HEK293 (cell line): Measurements from ENCODE around the gene DLK1.
A peak's percentile ranks its signal among the peaks of the same experiment; 100 is the strongest.

ENCODE experiments used
- CTCF ChIA-PET: fragments of 350-600 bp; formaldehyde crosslinking; extraction: SDS; loops from one replicate; lab custom pipeline; 2021; ENCODE audit warnings: antibody characterized with exemption; lab: Yijun Ruan, JAX
- POLR2A ChIA-PET: fragments of 300-600 bp; formaldehyde crosslinking; extraction: SDS; loops from one replicate; lab custom pipeline; 2020; ENCODE audit warnings: antibody characterized with exemption, inconsistent platforms; lab: Yijun Ruan, JAX
- H3K27ac ChIP-seq: fragments of 200-500 bp; sonication (Bioruptor generic); 2 replicates; pipeline ENCODE4 v1.5.1; 2014; ENCODE audit warnings: low read depth, low read length, control low read depth, inconsistent platforms; ENCODE audit errors: extremely low read depth
- H3K36me3 ChIP-seq, 2 experiments: fragments of 200-500 bp in 1 of 2; sonication (Bioruptor generic) in 1 of 2; 1 replicate in 1 of 2; 2 replicates in 1 of 2; pipeline ENCODE4 v1.5.1; 2014 to 2017; ENCODE audit warnings: inconsistent platforms in 2 of 2, low read length in 2 of 2; ENCODE audit not compliant: control insufficient read depth in 2 of 2, insufficient read depth in 1 of 2
- H3K4me1 ChIP-seq: fragments of 200-500 bp; sonication (Bioruptor generic); 2 replicates; pipeline ENCODE4 v1.5.1; 2014; ENCODE audit warnings: mild to moderate bottlenecking, low read length, inconsistent platforms; ENCODE audit not compliant: control insufficient read depth, insufficient read depth
- H3K4me3 ChIP-seq: 2 replicates; pipeline ENCODE4 v1.5.1; 2011; ENCODE audit warnings: low read depth, mild to moderate bottlenecking, control low read depth, low read length, moderate library complexity
- H3K9me3 ChIP-seq: fragments of 200-500 bp; sonication (Bioruptor generic); 2 replicates; pipeline ENCODE4 v1.5.1; 2014; ENCODE audit warnings: low read depth, low read length, inconsistent platforms; ENCODE audit not compliant: control insufficient read depth, insufficient read depth
- BCL11A ChIP-seq: fragments of 450-650 bp; formaldehyde crosslinking; IDR thresholded peaks from 2 replicates; pipeline ENCODE4 v1.5.1; 2016; ENCODE audit warnings: low read depth, missing biosample characterization, missing genetic modification characterization
- FEZF1 ChIP-seq: fragments of 450-650 bp; formaldehyde crosslinking; IDR thresholded peaks from 2 replicates; pipeline ENCODE4 v1.5.1; 2016; ENCODE audit warnings: missing biosample characterization, missing genetic modification characterization
- MZF1 ChIP-seq: fragments of 450-650 bp; formaldehyde crosslinking; IDR thresholded peaks from 2 replicates; pipeline ENCODE4 v1.5.1; 2017; ENCODE audit warnings: missing biosample characterization, missing genetic modification characterization, borderline replicate concordance
- YY1 ChIP-seq: fragments of 450-650 bp; formaldehyde crosslinking; IDR thresholded peaks from 2 replicates; pipeline ENCODE4 v1.5.1; 2018; ENCODE audit warnings: missing biosample characterization, missing genetic modification characterization
- YY2 ChIP-seq: fragments of 450-650 bp; formaldehyde crosslinking; IDR thresholded peaks from 2 replicates; pipeline ENCODE4 v1.5.1; 2016; ENCODE audit warnings: missing biosample characterization, missing genetic modification characterization
- ZBTB10 ChIP-seq: fragments of 450-650 bp; formaldehyde crosslinking; IDR thresholded peaks from 2 replicates; pipeline ENCODE4 v1.5.1; 2016; ENCODE audit warnings: missing biosample characterization, missing genetic modification characterization
- ZFP69B ChIP-seq: fragments of 450-650 bp; formaldehyde crosslinking; IDR thresholded peaks from 2 replicates; pipeline ENCODE4 v1.5.1; 2016; ENCODE audit warnings: missing biosample characterization, missing genetic modification characterization
- ZNF140 ChIP-seq: fragments of 450-650 bp; formaldehyde crosslinking; IDR thresholded peaks from 2 replicates; pipeline ENCODE4 v1.5.1; 2016; ENCODE audit warnings: missing biosample characterization, missing genetic modification characterization
- ZNF239 ChIP-seq: fragments of 450-650 bp; formaldehyde crosslinking; IDR thresholded peaks from 2 replicates; pipeline ENCODE4 v1.5.1; 2016; ENCODE audit warnings: missing biosample characterization, missing genetic modification characterization
- ZNF391 ChIP-seq: fragments of 450-650 bp; formaldehyde crosslinking; IDR thresholded peaks from 2 replicates; pipeline ENCODE4 v1.5.1; 2016; ENCODE audit warnings: low read depth, missing biosample characterization, missing genetic modification characterization, borderline replicate concordance
- ZNF394 ChIP-seq: fragments of 450-650 bp; formaldehyde crosslinking; IDR thresholded peaks from 2 replicates; pipeline ENCODE4 v1.5.1; 2016; ENCODE audit warnings: missing biosample characterization, missing genetic modification characterization, mild to moderate bottlenecking, moderate library complexity, borderline replicate concordance
- ZNF423 ChIP-seq: fragments of 450-650 bp; formaldehyde crosslinking; IDR thresholded peaks from 2 replicates; pipeline ENCODE4 v1.5.1; 2016; ENCODE audit warnings: missing biosample characterization, missing genetic modification characterization
- ZNF600 ChIP-seq: fragments of 450-650 bp; formaldehyde crosslinking; IDR thresholded peaks from 2 replicates; pipeline ENCODE4 v1.5.1; 2016; ENCODE audit warnings: missing biosample characterization, missing genetic modification characterization
- ZNF645 ChIP-seq: fragments of 450-650 bp; formaldehyde crosslinking; IDR thresholded peaks from 2 replicates; pipeline ENCODE4; 2016; ENCODE audit warnings: missing biosample characterization, missing genetic modification characterization
- ZNF658 ChIP-seq: fragments of 450-650 bp; formaldehyde crosslinking; IDR thresholded peaks from 2 replicates; pipeline ENCODE4; 2016; ENCODE audit warnings: missing biosample characterization, missing genetic modification characterization
- ZNF670 ChIP-seq: fragments of 450-650 bp; formaldehyde crosslinking; IDR thresholded peaks from 2 replicates; pipeline ENCODE4 v1.5.1; 2016; ENCODE audit warnings: missing biosample characterization, missing genetic modification characterization, low read depth
- ZNF776 ChIP-seq: fragments of 450-650 bp; formaldehyde crosslinking; IDR thresholded peaks from 2 replicates; pipeline ENCODE4 v1.5.0; 2017; ENCODE audit warnings: missing biosample characterization, missing genetic modification characterization, borderline replicate concordance
- ZNF843 ChIP-seq: fragments of 450-650 bp; formaldehyde crosslinking; IDR thresholded peaks from 2 replicates; pipeline ENCODE4 v1.5.1; 2016; ENCODE audit warnings: missing biosample characterization, missing genetic modification characterization

DLK1 gene

GRCh38 chr14:100728962-100729361, 2.3 kb downstream of the DLK1 start:
- H3K4me1 ChIP-seq: no peaks in the 10 kb centered on the region
- ChIA-PET CTCF (interaction anchor here (0.6 kb wide), 1 partner anchor 825 kb away, joined by 4 read pairs; no protein-coding TSS in a partner anchor), POLR2A (no interaction called here)
- no peak overlapping the region for H3K27ac ChIP-seq
- no peaks in the 10 kb centered on the region for H3K9me3 ChIP-seq
- H3K4me3 ChIP-seq: no peak overlapping the region
- no peaks in the 10 kb centered on the region for H3K36me3 ChIP-seq
- no peak for TF ChIP-seq ZNF391 (tag by site-specific recombination)

DNA sequence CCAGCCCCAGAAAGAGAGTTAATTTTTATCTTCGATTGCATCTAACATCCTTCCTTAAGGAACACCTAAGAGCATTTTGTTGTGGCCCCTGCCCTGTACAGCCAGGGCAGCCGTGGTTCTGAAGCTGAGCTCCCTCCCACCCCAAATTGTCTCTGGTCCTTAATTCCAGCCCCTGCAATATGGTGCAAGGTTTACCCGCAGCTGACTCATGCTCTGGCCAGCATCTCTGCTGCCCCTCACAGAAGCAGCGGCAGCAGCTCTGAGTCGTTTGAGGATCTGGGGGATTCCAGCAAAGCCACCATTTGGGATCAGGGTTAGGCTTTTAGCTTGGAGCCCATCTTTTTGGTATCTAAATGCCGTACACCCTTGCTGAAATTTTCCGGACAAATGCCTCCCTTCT, 3.3 kb downstream of the DLK1 start:
- H3K4me1 ChIP-seq: no peaks in the 10 kb centered on the region
- no peak overlapping the region for H3K4me3 ChIP-seq
- H3K36me3 ChIP-seq: no peaks in the 10 kb centered on the region
- H3K27ac ChIP-seq: no peak overlapping the region
- CTCF ChIA-PET: interaction anchor here (0.6 kb wide), 1 partner anchor 12 kb away, joined by 3 read pairs; no protein-coding TSS in a partner anchor
- POLR2A ChIA-PET: no interaction called here
- no peaks in the 10 kb centered on the region for H3K9me3 ChIP-seq
- TF ChIP-seq ZNF658 (tag by site-specific recombination) (no peak), ZNF843 (tag by site-specific recombination) (no peak), ZNF600 (tag by site-specific recombination) (0 out of 2 replicates have a peak, but pooled peaks have one; percentile 23), ZNF394 (tag by site-specific recombination) (no peak)

DNA sequence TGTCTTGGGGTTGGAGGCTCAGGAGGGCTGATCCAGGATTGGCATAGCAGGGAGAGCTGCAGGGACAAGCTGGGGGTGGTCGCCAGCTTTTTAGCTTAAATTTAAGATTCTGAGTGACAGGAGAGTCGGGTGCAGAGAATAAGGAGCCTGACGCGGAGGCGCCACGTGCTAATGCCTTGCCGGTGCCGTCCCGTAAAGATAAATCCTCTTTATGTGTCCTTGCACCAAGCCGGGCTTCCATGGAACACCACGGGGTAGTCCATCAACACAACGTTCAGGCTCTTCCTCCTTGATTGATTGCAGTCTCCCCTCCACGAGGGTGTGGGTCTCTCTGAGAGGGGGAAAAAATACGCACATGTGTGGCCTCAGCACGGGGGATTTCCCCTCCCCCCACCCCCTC, 3.9 kb downstream of the DLK1 start:
- Histone ChIP-seq H3K27ac (no peak overlapping the region), H3K9me3 (no peaks in the 10 kb centered on the region), H3K4me1 (no peaks in the 10 kb centered on the region)
- ChIA-PET POLR2A (no interaction called here), CTCF (no interaction called here)
- TF ChIP-seq ZNF423 (tag by site-specific recombination): no peak
- TF ChIP-seq ZNF645 (tag by site-specific recombination): no peak
- TF ChIP-seq ZNF658 (tag by site-specific recombination): no peak
- no peak for TF ChIP-seq ZBTB10
- no peak for TF ChIP-seq ZNF776 (tag by site-specific recombination)
- no peak for TF ChIP-seq ZFP69B
- TF ChIP-seq ZNF140 (tag by site-specific recombination): no peak
- no peak for TF ChIP-seq ZNF670 (tag by site-specific recombination)
- no peak for TF ChIP-seq ZNF239 (tag by site-specific recombination)
- no peak for TF ChIP-seq BCL11A
- TF ChIP-seq FEZF1 (tag by site-specific recombination): no peak
- TF ChIP-seq YY2 (tag by site-specific recombination): no peak
- no peak for TF ChIP-seq YY1
- no peak for TF ChIP-seq MZF1
- TF ChIP-seq, all 188 proteins: peak for 0
- no peaks in the 10 kb centered on the region for H3K36me3 ChIP-seq
- no peak overlapping the region for H3K4me3 ChIP-seq
